Panc1 (cell line): ENCODE measurements around the gene TRAF3IP1. TPM values are rescaled to one million over a fixed set of nuclear protein-coding genes. Genes with fewer than 3 reads are reported as not detected.
"Not testable (repeated sequence)": the region's sequence is repeated elsewhere in the genome, so short reads cannot be mapped to it uniquely, and the experiment has no call there.

ENCODE experiments used
- ATAC-seq: fragments of 200-7000 bp; cut with Tn5 transposase; 2 replicates; pipeline ENCODE4 v1.9.1; 2020; ENCODE audit warnings: mild to moderate bottlenecking, moderate library complexity
- BruUV-seq: library from RNA; stranded (reverse); fragments of 400-500 nt; replicated peaks from 2 replicates; lab custom pipeline; 2021; lab: Mats Ljungman, UMichigan
- CTCF ChIA-PET: fragments of 300-600 bp; sonication (Branson Sonifier 250); formaldehyde crosslinking; loops from one replicate; lab custom pipeline; 2022; ENCODE audit warnings: antibody characterized with exemption; lab: Charles Lee
- POLR2A ChIA-PET: fragments of 300-600 bp; sonication (Branson Sonifier 250); formaldehyde crosslinking; loops from one replicate; lab custom pipeline; 2022; ENCODE audit warnings: antibody characterized with exemption; lab: Charles Lee
- DNase-seq: peaks from one replicate; pipeline ENCODE4 v3.0.0-alpha.2; 2010; ENCODE audit warnings: low read depth, low spot score
- H3K27ac ChIP-seq: 2 replicates; pipeline ENCODE4 v1.5.1; 2011; ENCODE audit warnings: mild to moderate bottlenecking, low read length, inconsistent platforms
- H3K27me3 ChIP-seq: fragments of 200-500 bp; sonication (Bioruptor generic); 2 replicates; pipeline ENCODE4 v1.6.0; 2014; ENCODE audit warnings: low read length, inconsistent platforms; ENCODE audit not compliant: control insufficient read depth, insufficient read depth
- H3K36me3 ChIP-seq: fragments of 200-500 bp; sonication (Bioruptor generic); 2 replicates; pipeline ENCODE4 v1.5.1; 2014; ENCODE audit warnings: inconsistent platforms, mild to moderate bottlenecking, low read length, moderate library complexity; ENCODE audit not compliant: control insufficient read depth, insufficient read depth
- H3K4me1 ChIP-seq: 2 replicates; pipeline ENCODE4 v1.5.1; 2011; ENCODE audit warnings: inconsistent platforms, mild to moderate bottlenecking, low read length, moderate library complexity; ENCODE audit not compliant: control insufficient read depth, insufficient read depth
- H3K4me3 ChIP-seq, 2 experiments: 2 replicates each; pipeline ENCODE4 v1.5.1; 2011 to 2012; ENCODE audit warnings: low read depth in 2 of 2, low read length in 2 of 2, mild to moderate bottlenecking in 2 of 2, inconsistent platforms in 1 of 2, moderate library complexity in 1 of 2
- H3K9me3 ChIP-seq: fragments of 200-500 bp; sonication (Bioruptor generic); 2 replicates; pipeline ENCODE4 v1.5.1; 2014; ENCODE audit warnings: low read depth, mild to moderate bottlenecking, inconsistent platforms, low read length, moderate library complexity; ENCODE audit not compliant: control insufficient read depth, insufficient read depth
- POLR2AphosphoS5 ChIP-seq: IDR thresholded peaks from 2 replicates; pipeline ENCODE4 v1.6.1; 2012; ENCODE audit warnings: mild to moderate bottlenecking, low read depth, low read length, moderate library complexity
- SIN3A ChIP-seq: IDR thresholded peaks from 2 replicates; pipeline ENCODE4 v1.6.1; 2012; ENCODE audit warnings: low read depth, mild to moderate bottlenecking, low read length, moderate library complexity, borderline replicate concordance; ENCODE audit not compliant: insufficient read depth
- TCF7L2 ChIP-seq: IDR thresholded peaks from 2 replicates; pipeline ENCODE4 v1.6.1; 2011; ENCODE audit warnings: mild to moderate bottlenecking, low read depth, low read length, inconsistent platforms
- in situ Hi-C: cut with HindIII; loops from 2 replicates; pipeline ENCODE4 v1.10.0; 2016; ENCODE audit warnings: low sequenced_read_pairs, low pct_unique_long_range_greater_than_20kb
- intact Hi-C: fragments of 100-400 bp; cut with micrococcal nuclease; formaldehyde crosslinking; loops from one replicate; pipeline ENCODE4 v1.10.0; 2022; ENCODE audit not compliant: unreplicated experiment
- total RNA-seq: library from RNA; stranded (reverse); gene quantifications from one replicate; pipeline ENCODE4 v1.2.1, GENCODE V29; 2021; ENCODE audit not compliant: unreplicated experiment
- TF ChIP-seq, protein P1 (sequence below), 2 experiments: IDR thresholded peaks; 2 replicates each; pipeline ENCODE4 v1.6.1; 2011 to 2012; ENCODE audit warnings: low read depth in 2 of 2, control low read depth in 1 of 2, low read length in 1 of 2, mild to moderate bottlenecking in 1 of 2, moderate library complexity in 1 of 2; ENCODE audit not compliant: insufficient read depth in 1 of 2
- TF ChIP-seq, protein P2 (sequence below): fragments of 450-650 bp; IDR thresholded peaks from 2 replicates; pipeline ENCODE4 v1.5.1; 2017; ENCODE audit warnings: mild to moderate bottlenecking

TRAF3IP1 gene
- total RNA-seq, 1 experiment from 2014 or later: 23.4 TPM

DNA sequence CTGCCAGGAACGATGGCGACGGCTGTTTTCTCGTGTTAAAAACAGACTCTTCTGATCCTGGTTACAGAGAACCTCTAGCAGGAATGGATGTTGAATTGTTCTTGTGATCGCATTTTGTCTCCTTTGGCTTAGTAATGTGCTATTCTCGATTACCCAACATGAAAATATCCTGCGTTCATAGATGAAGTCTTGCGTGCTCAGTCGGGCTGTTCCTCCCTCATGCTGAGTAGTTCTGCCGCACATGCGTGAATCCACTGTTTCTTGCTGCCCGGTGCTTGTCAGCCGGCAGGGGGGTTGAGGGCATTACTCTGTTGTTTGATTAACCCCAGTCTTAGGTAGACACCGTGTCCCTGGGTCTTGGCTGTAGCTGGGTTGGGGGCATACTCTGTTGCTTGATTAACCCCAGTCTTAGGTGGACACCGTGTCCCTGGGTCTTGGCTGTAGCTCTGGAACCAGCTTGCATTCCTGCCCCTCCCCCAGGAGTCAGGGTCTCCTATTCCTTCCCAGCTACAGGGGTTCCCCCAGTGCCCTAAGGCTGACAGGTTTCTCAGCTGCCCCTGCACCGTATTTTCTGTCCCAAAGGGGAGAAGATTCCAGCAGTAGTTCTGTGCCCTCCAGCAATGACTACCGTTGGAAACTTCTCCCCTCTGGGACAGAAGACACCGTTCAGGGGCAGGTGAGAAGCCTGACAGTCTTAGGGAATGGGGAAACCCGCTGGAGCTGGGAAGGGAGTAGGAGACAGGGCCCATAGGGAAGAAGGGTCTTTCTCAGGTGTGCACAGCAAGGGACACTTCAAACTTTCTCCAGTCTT, 84.3 kb downstream of the TRAF3IP1 start:
- ATAC-seq (no peak), DNase-seq (no peak)
- H3K27ac ChIP-seq: no peak overlapping the region
- no peak for TF ChIP-seq TCF7L2
- TF ChIP-seq, protein P1, sequence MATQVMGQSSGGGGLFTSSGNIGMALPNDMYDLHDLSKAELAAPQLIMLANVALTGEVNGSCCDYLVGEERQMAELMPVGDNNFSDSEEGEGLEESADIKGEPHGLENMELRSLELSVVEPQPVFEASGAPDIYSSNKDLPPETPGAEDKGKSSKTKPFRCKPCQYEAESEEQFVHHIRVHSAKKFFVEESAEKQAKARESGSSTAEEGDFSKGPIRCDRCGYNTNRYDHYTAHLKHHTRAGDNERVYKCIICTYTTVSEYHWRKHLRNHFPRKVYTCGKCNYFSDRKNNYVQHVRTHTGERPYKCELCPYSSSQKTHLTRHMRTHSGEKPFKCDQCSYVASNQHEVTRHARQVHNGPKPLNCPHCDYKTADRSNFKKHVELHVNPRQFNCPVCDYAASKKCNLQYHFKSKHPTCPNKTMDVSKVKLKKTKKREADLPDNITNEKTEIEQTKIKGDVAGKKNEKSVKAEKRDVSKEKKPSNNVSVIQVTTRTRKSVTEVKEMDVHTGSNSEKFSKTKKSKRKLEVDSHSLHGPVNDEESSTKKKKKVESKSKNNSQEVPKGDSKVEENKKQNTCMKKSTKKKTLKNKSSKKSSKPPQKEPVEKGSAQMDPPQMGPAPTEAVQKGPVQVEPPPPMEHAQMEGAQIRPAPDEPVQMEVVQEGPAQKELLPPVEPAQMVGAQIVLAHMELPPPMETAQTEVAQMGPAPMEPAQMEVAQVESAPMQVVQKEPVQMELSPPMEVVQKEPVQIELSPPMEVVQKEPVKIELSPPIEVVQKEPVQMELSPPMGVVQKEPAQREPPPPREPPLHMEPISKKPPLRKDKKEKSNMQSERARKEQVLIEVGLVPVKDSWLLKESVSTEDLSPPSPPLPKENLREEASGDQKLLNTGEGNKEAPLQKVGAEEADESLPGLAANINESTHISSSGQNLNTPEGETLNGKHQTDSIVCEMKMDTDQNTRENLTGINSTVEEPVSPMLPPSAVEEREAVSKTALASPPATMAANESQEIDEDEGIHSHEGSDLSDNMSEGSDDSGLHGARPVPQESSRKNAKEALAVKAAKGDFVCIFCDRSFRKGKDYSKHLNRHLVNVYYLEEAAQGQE (IDR thresholded peaks at IDR 0.05; ENCODE audit: insufficient read depth in 1 of 2, low read depth in 2 of 2, low read length in 1 of 2): no peak
- no peak for TF ChIP-seq SIN3A
- no peak for TF ChIP-seq POLR2AphosphoS5
- TF ChIP-seq, protein P2, sequence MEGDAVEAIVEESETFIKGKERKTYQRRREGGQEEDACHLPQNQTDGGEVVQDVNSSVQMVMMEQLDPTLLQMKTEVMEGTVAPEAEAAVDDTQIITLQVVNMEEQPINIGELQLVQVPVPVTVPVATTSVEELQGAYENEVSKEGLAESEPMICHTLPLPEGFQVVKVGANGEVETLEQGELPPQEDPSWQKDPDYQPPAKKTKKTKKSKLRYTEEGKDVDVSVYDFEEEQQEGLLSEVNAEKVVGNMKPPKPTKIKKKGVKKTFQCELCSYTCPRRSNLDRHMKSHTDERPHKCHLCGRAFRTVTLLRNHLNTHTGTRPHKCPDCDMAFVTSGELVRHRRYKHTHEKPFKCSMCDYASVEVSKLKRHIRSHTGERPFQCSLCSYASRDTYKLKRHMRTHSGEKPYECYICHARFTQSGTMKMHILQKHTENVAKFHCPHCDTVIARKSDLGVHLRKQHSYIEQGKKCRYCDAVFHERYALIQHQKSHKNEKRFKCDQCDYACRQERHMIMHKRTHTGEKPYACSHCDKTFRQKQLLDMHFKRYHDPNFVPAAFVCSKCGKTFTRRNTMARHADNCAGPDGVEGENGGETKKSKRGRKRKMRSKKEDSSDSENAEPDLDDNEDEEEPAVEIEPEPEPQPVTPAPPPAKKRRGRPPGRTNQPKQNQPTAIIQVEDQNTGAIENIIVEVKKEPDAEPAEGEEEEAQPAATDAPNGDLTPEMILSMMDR: no peak
- H3K27me3 ChIP-seq: no peaks in the 10 kb centered on the region
- in situ Hi-C loops: no loop called here
- POLR2A ChIA-PET: no interaction called here
- no TSS peak for BruUV-seq
- CTCF ChIA-PET: no interaction called here
- H3K4me1 ChIP-seq: no peaks in the 10 kb centered on the region
- no peak overlapping the region for H3K4me3 ChIP-seq
- H3K36me3 ChIP-seq: peaks cover 3% of the 10 kb centered on the region; the same call in 1 of the 2 replicates
- H3K9me3 ChIP-seq: no peaks in the 10 kb centered on the region
- intact Hi-C loops: no loop called here

DNA sequence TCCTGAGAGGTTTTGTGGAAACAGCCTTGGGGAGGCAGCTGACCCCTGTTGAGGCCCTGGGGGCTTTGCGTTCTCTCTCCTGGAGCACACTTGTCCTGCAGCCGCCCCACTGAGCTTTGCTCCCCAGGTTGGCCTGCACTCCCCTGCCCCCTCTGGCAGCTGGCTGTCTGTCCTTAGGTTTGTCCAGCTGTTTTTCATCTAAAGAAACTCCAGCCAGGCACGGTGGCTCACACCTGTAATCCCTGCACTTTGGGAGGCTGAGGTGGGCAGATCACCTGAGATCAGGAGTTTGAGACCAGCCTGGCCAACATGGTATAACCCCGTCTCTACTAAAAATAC, 84.9 kb downstream of the TRAF3IP1 start:
- H3K36me3 ChIP-seq, CTCF ChIA-PET, ATAC-seq, DNase-seq, H3K4me1 ChIP-seq, H3K27me3 ChIP-seq, intact Hi-C loops, in situ Hi-C loops, H3K27ac ChIP-seq, POLR2A ChIA-PET, BruUV-seq, H3K9me3 ChIP-seq, H3K4me3 ChIP-seq: not testable (repeated sequence)
